Left renal cortex interstitium (tissue), 4 donors: ENCODE measurements around the gene STK11IP. TPM values are rescaled to one million over a fixed set of nuclear protein-coding genes. Genes with fewer than 3 reads are reported as not detected.

Experiments
- DNase-seq, 4 donors: peaks; one replicate each; pipeline ENCODE4 v3.0.0-alpha.2; 2013; ENCODE audit warnings: low read depth in 4 of 4, low spot score in 2 of 4, missing footprints in 1 of 4
- polyA plus RNA-seq, 4 donors: library from polyadenylated mRNA; unstranded; fragments of 120-200 nt; gene quantifications; one replicate each; pipeline ENCODE4 v1.2.1, GENCODE V29; 2013; ENCODE audit not compliant: insufficient read length in 4 of 4

STK11IP gene
- polyA plus RNA-seq: 10 to 100 TPM; 16.7 to 37.6 (median 28.7) TPM

GRCh38 chr2:219597552-219598307, at the start of gene STK11IP:
Gene STK11IP (plus strand): TSS chr2:219597857. CDS start chr2:219598120, 263 bp downstream.
- DNase-seq: peak; percentile 97

GRCh38 chr2:219548990-219549389, 48.7 kb upstream of the STK11IP start:
- DNase-seq: no peak

- no peak for DNase-seq
These were observed 48.0 kb upstream of the STK11IP start for GRCh38 chr2:219549619-219550018.

GRCh38 chr2:219551441-219552381, 45.9 kb upstream of the STK11IP start:
- DNase-seq: no peak

- no peak for DNase-seq
These were observed 45.1 kb upstream of the STK11IP start for GRCh38 chr2:219552382-219553167.

GRCh38 chr2:219553168-219553417, 44.6 kb upstream of the STK11IP start:
- DNase-seq: no peak

- DNase-seq: no peak
These were observed 44.1 kb upstream of the STK11IP start for GRCh38 chr2:219553463-219553963.

GRCh38 chr2:219554350-219554749, 43.3 kb upstream of the STK11IP start:
- no peak for DNase-seq

GRCh38 chr2:219555956-219556355, 41.7 kb upstream of the STK11IP start:
- no peak for DNase-seq

- no peak for DNase-seq
These were observed 41.2 kb upstream of the STK11IP start for GRCh38 chr2:219556413-219556812.

GRCh38 chr2:219557320-219557719, 40.3 kb upstream of the STK11IP start:
- no peak for DNase-seq

- no peak for DNase-seq
These were observed 39.6 kb upstream of the STK11IP start for GRCh38 chr2:219557791-219558785.

- DNase-seq: no peak
These were observed 38.3 kb upstream of the STK11IP start for GRCh38 chr2:219559156-219559915.

- DNase-seq: no peak
These were observed 37.4 kb upstream of the STK11IP start for GRCh38 chr2:219560037-219560892.

GRCh38 chr2:219560893-219561178, 36.8 kb upstream of the STK11IP start:
- no peak for DNase-seq

- DNase-seq: no peak
These were observed 36.2 kb upstream of the STK11IP start for GRCh38 chr2:219561179-219562048.
